GM18517 (cell line): ENCODE measurements around the gene TMEM144.
"Not testable (repeated sequence)": the region's sequence is repeated elsewhere in the genome, so short reads cannot be mapped to it uniquely, and the experiment has no call there.

Source experiments
- ATAC-seq: cut with Tn5 transposase; IDR thresholded peaks from one replicate; pipeline ENCODE4 v1.9.1; 2021; ENCODE audit warnings: mild to moderate bottlenecking, moderate library complexity; ENCODE audit not compliant: unreplicated experiment

The TMEM144 gene

GRCh38 chr4:158190718-158191117 lies 19.6 kb upstream of the TMEM144 start:
- no peak for ATAC-seq

- ATAC-seq, result no peak
Measured at GRCh38 chr4:158192439-158193158, 17.7 kb upstream of the TMEM144 start.

- ATAC-seq, result no peak
Measured at GRCh38 chr4:158193171-158193749, 17.0 kb upstream of the TMEM144 start.

GRCh38 chr4:158195297-158195696 lies 15.0 kb upstream of the TMEM144 start:
- no peak for ATAC-seq

GRCh38 chr4:158197194-158197776 lies 13.0 kb upstream of the TMEM144 start:
- ATAC-seq, result no peak

GRCh38 chr4:158200214-158200613 lies 10.1 kb upstream of the TMEM144 start:
- no peak for ATAC-seq

- no peak for ATAC-seq
Measured at GRCh38 chr4:158201322-158201721, 9.0 kb upstream of the TMEM144 start.

- ATAC-seq, result no peak
Measured at GRCh38 chr4:158201876-158202275, 8.4 kb upstream of the TMEM144 start.

GRCh38 chr4:158202481-158202880 lies 7.8 kb upstream of the TMEM144 start:
- no peak for ATAC-seq

GRCh38 chr4:158203436-158203835 lies 6.8 kb upstream of the TMEM144 start:
- ATAC-seq, result no peak

GRCh38 chr4:158203929-158204328 lies 6.4 kb upstream of the TMEM144 start:
- ATAC-seq, result no peak

- no peak for ATAC-seq
Measured at GRCh38 chr4:158208963-158209640, 1.2 kb upstream of the TMEM144 start.

- ATAC-seq, result no peak
Measured at GRCh38 chr4:158211222-158211621, 936 bp downstream of the TMEM144 start.

GRCh38 chr4:158213466-158213865 lies 3.2 kb downstream of the TMEM144 start:
- no peak for ATAC-seq

GRCh38 chr4:158214856-158215255 lies 4.6 kb downstream of the TMEM144 start:
- no peak for ATAC-seq

GRCh38 chr4:158217763-158218162 lies 7.5 kb downstream of the TMEM144 start:
- ATAC-seq, result no peak

- no peak for ATAC-seq
Measured at GRCh38 chr4:158219623-158220022, 9.3 kb downstream of the TMEM144 start.

- ATAC-seq, result not testable (repeated sequence)
Measured at GRCh38 chr4:158224318-158224717, 14.0 kb downstream of the TMEM144 start.

GRCh38 chr4:158224999-158225398 lies 14.7 kb downstream of the TMEM144 start:
- not testable (repeated sequence) for ATAC-seq

- not testable (repeated sequence) for ATAC-seq
Measured at GRCh38 chr4:158227880-158228279, 17.6 kb downstream of the TMEM144 start.

GRCh38 chr4:158228399-158228798 lies 18.1 kb downstream of the TMEM144 start:
- not testable (repeated sequence) for ATAC-seq

GRCh38 chr4:158229768-158230167 lies 19.5 kb downstream of the TMEM144 start:
- no peak for ATAC-seq
